HCT116 (cell line): ENCODE results near the gene FHIT.

Experiments
- JUND ChIP-seq: IDR thresholded peaks from 2 replicates; pipeline ENCODE4 v1.6.1; 2012
- POLR2A ChIP-seq: IDR thresholded peaks from 2 replicates; pipeline ENCODE4 v1.7.0; 2011; ENCODE audit warnings: borderline replicate concordance; ENCODE audit not compliant: insufficient read depth, insufficient read length; ENCODE audit errors: extremely low read depth
- POLR2AphosphoS5 ChIP-seq: IDR thresholded peaks from 2 replicates; pipeline ENCODE4 v1.6.1; 2011; ENCODE audit warnings: mild to moderate bottlenecking, low read depth, low read length, moderate library complexity
- SP1 ChIP-seq: IDR thresholded peaks from 2 replicates; pipeline ENCODE4 v1.6.1; 2012; ENCODE audit warnings: low read depth
- ZFX ChIP-seq: fragments of 450-650 bp; IDR thresholded peaks from 2 replicates; pipeline ENCODE4 v1.6.1; 2017
- TF ChIP-seq, protein P1 (sequence below), 3 experiments: fragments of 200-600 bp in 1 of 3; sonication (generic) in 1 of 3; IDR thresholded peaks in 2 of 3; conservative IDR thresholded peaks in 1 of 3; 2 replicates each; pipeline ENCODE4 v1.5.1; 2012 to 2017; ENCODE audit warnings: low read depth in 2 of 3, low read length in 2 of 3, antibody characterized with exemption in 1 of 3, borderline replicate concordance in 1 of 3, control low read depth in 1 of 3, mild to moderate bottlenecking in 1 of 3, mixed read lengths in 1 of 3, mixed run types in 1 of 3, moderate library complexity in 1 of 3; ENCODE audit not compliant: insufficient read depth in 1 of 3

DNA sequence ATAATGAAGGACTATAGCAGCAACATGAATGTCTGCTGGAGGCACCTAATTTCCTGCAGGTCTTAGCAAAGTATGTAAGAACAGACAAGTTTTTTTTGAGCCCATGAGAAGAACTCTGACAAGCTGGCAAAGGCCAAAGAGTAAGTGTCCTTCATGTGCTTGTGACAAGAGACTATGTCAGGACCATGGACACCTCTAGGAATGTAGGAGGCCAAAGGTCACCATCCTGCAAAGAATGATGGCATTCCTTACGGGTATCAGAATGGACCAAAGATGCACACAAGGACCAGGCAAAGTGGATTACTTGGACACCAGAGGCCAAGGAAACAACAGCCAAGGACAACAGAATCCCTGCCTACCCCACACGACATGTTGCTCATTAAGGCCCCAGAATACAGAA is 1343.0 kb downstream of the FHIT start:
- TF ChIP-seq, protein P1, sequence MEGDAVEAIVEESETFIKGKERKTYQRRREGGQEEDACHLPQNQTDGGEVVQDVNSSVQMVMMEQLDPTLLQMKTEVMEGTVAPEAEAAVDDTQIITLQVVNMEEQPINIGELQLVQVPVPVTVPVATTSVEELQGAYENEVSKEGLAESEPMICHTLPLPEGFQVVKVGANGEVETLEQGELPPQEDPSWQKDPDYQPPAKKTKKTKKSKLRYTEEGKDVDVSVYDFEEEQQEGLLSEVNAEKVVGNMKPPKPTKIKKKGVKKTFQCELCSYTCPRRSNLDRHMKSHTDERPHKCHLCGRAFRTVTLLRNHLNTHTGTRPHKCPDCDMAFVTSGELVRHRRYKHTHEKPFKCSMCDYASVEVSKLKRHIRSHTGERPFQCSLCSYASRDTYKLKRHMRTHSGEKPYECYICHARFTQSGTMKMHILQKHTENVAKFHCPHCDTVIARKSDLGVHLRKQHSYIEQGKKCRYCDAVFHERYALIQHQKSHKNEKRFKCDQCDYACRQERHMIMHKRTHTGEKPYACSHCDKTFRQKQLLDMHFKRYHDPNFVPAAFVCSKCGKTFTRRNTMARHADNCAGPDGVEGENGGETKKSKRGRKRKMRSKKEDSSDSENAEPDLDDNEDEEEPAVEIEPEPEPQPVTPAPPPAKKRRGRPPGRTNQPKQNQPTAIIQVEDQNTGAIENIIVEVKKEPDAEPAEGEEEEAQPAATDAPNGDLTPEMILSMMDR (IDR thresholded peaks at IDR 0.05 in 2 of 3, conservative IDR thresholded peaks at IDR 0.05 in 1 of 3; ENCODE audit: borderline replicate concordance in 1 of 3, insufficient read depth in 1 of 3, low read depth in 2 of 3, low read length in 2 of 3): no peak
- TF ChIP-seq JUND: no peak
- no peak for TF ChIP-seq POLR2A
- no peak for TF ChIP-seq POLR2AphosphoS5
- no peak for TF ChIP-seq SP1
- TF ChIP-seq ZFX: no peak
